Measurements from ENCODE around the gene LRRC4C. TPM values are rescaled to one million over a fixed set of nuclear protein-coding genes. Genes with fewer than 3 reads are reported as not detected.

LRRC4C gene
- total RNA-seq, 1 donor from 2014 or later = 2.7 TPM

DNA sequence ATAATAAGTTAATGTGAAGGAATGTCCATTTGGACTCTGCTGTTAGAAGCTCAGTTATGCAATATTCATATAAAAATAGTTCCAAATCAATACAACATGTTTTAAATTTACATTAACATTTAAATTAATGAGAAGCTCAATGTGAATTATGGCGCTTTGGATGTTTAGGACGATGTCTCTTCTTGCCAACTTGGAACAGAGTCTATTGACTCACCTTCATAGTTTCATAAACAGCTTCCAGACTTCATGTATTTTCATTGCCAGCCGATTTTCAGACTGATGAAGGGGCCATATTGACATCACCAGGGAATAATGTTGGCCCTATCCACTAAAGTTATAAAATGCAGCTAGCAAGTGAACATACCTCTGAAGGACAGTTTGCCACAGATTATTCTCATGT lies 1136.2 kb downstream of the LRRC4C start:
- H3K4me2 ChIP-seq = no peak overlapping the region
- Mint-ChIP-seq H3K9me3 (no peaks in the 10 kb centered on the region), H3K27me3 (ENCODE audit: insufficient read depth, low read depth) (peaks cover 5% of the 10 kb centered on the region), H3K27ac (no peak overlapping the region), H3K4me3 (no peak overlapping the region), H3K36me3 (no peaks in the 10 kb centered on the region), H3K4me1 (no peaks in the 10 kb centered on the region)
- no peaks in the 10 kb centered on the region for H3K4me1 ChIP-seq
- H3K9ac ChIP-seq = no peak overlapping the region
- H3K27me3 ChIP-seq = no peaks in the 10 kb centered on the region
- H3K27ac ChIP-seq = no peak overlapping the region
- no peaks in the 10 kb centered on the region for H3K79me2 ChIP-seq (ENCODE audit: low read depth)
- H3K9me3 ChIP-seq (ENCODE audit: low read depth) = no peaks in the 10 kb centered on the region
- no peaks in the 10 kb centered on the region for H3K36me3 ChIP-seq
- H3K4me3 ChIP-seq = no peak overlapping the region
- H4K20me1 ChIP-seq (ENCODE audit: low read depth) = no peaks in the 10 kb centered on the region
- no peak for DNase-seq (ENCODE audit: low spot score)
- TF ChIP-seq EZH2 (IDR thresholded peaks at IDR 0.05) (no peak), EZH2phosphoT487 (IDR thresholded peaks at IDR 0.05) (no peak), CTCF (IDR thresholded peaks at IDR 0.05) (no peak)
- no peak overlapping the region for H2AFZ ChIP-seq (replicated peaks)
- no peaks in the 10 kb centered on the region for H3F3A ChIP-seq (ENCODE audit: low read depth)

DNA sequence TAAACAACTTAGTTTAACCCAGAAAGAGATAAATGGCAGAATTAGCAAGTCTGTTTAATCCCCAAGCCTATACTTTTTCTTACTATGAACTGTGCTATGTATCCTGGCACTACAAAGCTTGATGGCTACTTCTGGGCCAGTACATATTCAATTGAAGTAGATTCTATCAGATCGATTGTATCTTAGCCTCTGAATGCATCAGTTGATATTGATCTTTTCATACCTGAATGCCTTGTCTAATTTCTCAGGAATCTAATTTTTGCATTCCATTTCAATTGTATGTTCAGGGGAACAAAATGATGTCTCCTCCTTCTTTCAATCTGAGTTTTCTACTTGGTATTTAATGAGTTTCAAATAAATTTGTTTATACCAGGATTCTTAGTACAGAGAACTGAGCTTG lies 1137.9 kb downstream of the LRRC4C start:
- peaks cover 5% of the 10 kb centered on the region for H3K27me3 Mint-ChIP-seq (ENCODE audit: insufficient read depth, low read depth)
- no peaks in the 10 kb centered on the region for H3K36me3 Mint-ChIP-seq
- Histone ChIP-seq H3K4me1 (no peaks in the 10 kb centered on the region), H3K9me3 (ENCODE audit: low read depth) (no peaks in the 10 kb centered on the region), H3K27me3 (no peaks in the 10 kb centered on the region), H3K27ac (no peak overlapping the region), H3K9ac (no peak overlapping the region), H3K4me2 (no peak overlapping the region), H4K20me1 (ENCODE audit: low read depth) (no peaks in the 10 kb centered on the region), H3K36me3 (no peaks in the 10 kb centered on the region), H3K79me2 (ENCODE audit: low read depth) (no peaks in the 10 kb centered on the region), H3K4me3 (no peak overlapping the region), H2AFZ (replicated peaks) (no peak overlapping the region), H3F3A (ENCODE audit: low read depth) (no peaks in the 10 kb centered on the region)
- H3K9me3 Mint-ChIP-seq = no peaks in the 10 kb centered on the region
- DNase-seq (ENCODE audit: low spot score) = no peak
- no peaks in the 10 kb centered on the region for H3K4me1 Mint-ChIP-seq
- H3K4me3 Mint-ChIP-seq = no peak overlapping the region
- peak overlapping the region; percentile 20 for H3K27ac Mint-ChIP-seq
- TF ChIP-seq EZH2 (IDR thresholded peaks at IDR 0.05) = no peak
- TF ChIP-seq CTCF (IDR thresholded peaks at IDR 0.05) = no peak
- no peak for TF ChIP-seq EZH2phosphoT487 (IDR thresholded peaks at IDR 0.05)

GRCh38 chr11:40316171-40316570 lies 1143.3 kb downstream of the LRRC4C start:
- Mint-ChIP-seq H3K4me3 (no peak overlapping the region), H3K9me3 (no peaks in the 10 kb centered on the region), H3K27me3 (ENCODE audit: insufficient read depth, low read depth) (no peaks in the 10 kb centered on the region), H3K36me3 (no peaks in the 10 kb centered on the region), H3K4me1 (peaks cover 5% of the 10 kb centered on the region), H3K27ac (no peak overlapping the region)
- Histone ChIP-seq H3K4me2 (no peak overlapping the region), H3F3A (ENCODE audit: low read depth) (no peaks in the 10 kb centered on the region), H3K36me3 (no peaks in the 10 kb centered on the region), H3K4me3 (no peak overlapping the region), H2AFZ (replicated peaks) (no peak overlapping the region), H4K20me1 (ENCODE audit: low read depth) (no peaks in the 10 kb centered on the region), H3K9ac (no peak overlapping the region), H3K4me1 (no peaks in the 10 kb centered on the region), H3K79me2 (ENCODE audit: low read depth) (no peaks in the 10 kb centered on the region), H3K9me3 (ENCODE audit: low read depth) (no peaks in the 10 kb centered on the region), H3K27me3 (no peaks in the 10 kb centered on the region), H3K27ac (no peak overlapping the region)
- DNase-seq (ENCODE audit: low spot score) = no peak
- TF ChIP-seq CTCF (IDR thresholded peaks at IDR 0.05) = no peak
- TF ChIP-seq EZH2 (IDR thresholded peaks at IDR 0.05) = no peak
- TF ChIP-seq EZH2phosphoT487 (IDR thresholded peaks at IDR 0.05) = no peak
